Activated CD8-positive, alpha-beta memory T cell treated with anti-CD3 and anti-CD28 coated beads, Interleukin-2, amount 50 U/mL, for 48 hours (primary cell): ENCODE measurements around the gene SHROOM3.
"Not testable (repeated sequence)": the region's sequence is repeated elsewhere in the genome, so short reads cannot be mapped to it uniquely, and the experiment has no call there.

Experiments used
- DNase-seq: peaks from one replicate; pipeline ENCODE4 v3.0.0-alpha.2; 2020

The SHROOM3 gene

GRCh38 chr4:76703676-76704075 is 268.6 kb downstream of the SHROOM3 start:
- no peak for DNase-seq

- no peak for DNase-seq
Measured at GRCh38 chr4:76704133-76704881, 269.3 kb downstream of the SHROOM3 start.

GRCh38 chr4:76705472-76705871 is 270.4 kb downstream of the SHROOM3 start:
- DNase-seq = no peak

GRCh38 chr4:76706581-76706980 is 271.6 kb downstream of the SHROOM3 start:
- no peak for DNase-seq

GRCh38 chr4:76708971-76709771 is 274.1 kb downstream of the SHROOM3 start:
- DNase-seq = no peak

GRCh38 chr4:76709772-76710090 is 274.7 kb downstream of the SHROOM3 start:
- no peak for DNase-seq

GRCh38 chr4:76712564-76712963 is 277.5 kb downstream of the SHROOM3 start:
- no peak for DNase-seq

GRCh38 chr4:76714226-76714625 is 279.2 kb downstream of the SHROOM3 start:
- no peak for DNase-seq

GRCh38 chr4:76716020-76716419 is 281.0 kb downstream of the SHROOM3 start:
- DNase-seq = no peak

- no peak for DNase-seq
Measured at GRCh38 chr4:76716658-76717057, 281.6 kb downstream of the SHROOM3 start.

GRCh38 chr4:76717431-76717830 is 282.4 kb downstream of the SHROOM3 start:
- no peak for DNase-seq

GRCh38 chr4:76718021-76718420 is 283.0 kb downstream of the SHROOM3 start:
- DNase-seq = no peak

GRCh38 chr4:76718831-76719230 is 283.8 kb downstream of the SHROOM3 start:
- no peak for DNase-seq

GRCh38 chr4:76720121-76720520 is 285.1 kb downstream of the SHROOM3 start:
- DNase-seq = no peak

- DNase-seq = not testable (repeated sequence)
Measured at GRCh38 chr4:76722146-76722545, 287.1 kb downstream of the SHROOM3 start.

- no peak for DNase-seq
Measured at GRCh38 chr4:76722838-76723237, 287.8 kb downstream of the SHROOM3 start.

GRCh38 chr4:76723373-76723772 is 288.3 kb downstream of the SHROOM3 start:
- no peak for DNase-seq

GRCh38 chr4:76723924-76724323 is 288.9 kb downstream of the SHROOM3 start:
- DNase-seq = no peak

- DNase-seq = no peak
Measured at GRCh38 chr4:76725039-76725438, 290.0 kb downstream of the SHROOM3 start.

GRCh38 chr4:76726176-76726575 is 291.1 kb downstream of the SHROOM3 start:
- DNase-seq = no peak

GRCh38 chr4:76726631-76727030 is 291.6 kb downstream of the SHROOM3 start:
- DNase-seq = no peak

GRCh38 chr4:76727934-76728333 is 292.9 kb downstream of the SHROOM3 start:
- DNase-seq = not testable (repeated sequence)

- DNase-seq = no peak
Measured at GRCh38 chr4:76729460-76729859, 294.4 kb downstream of the SHROOM3 start.

- DNase-seq = no peak
Measured at GRCh38 chr4:76729980-76730379, 295.0 kb downstream of the SHROOM3 start.
